Heart left ventricle (tissue), 16 donors: ENCODE data around the gene TET3. TPM values are rescaled to one million over a fixed set of nuclear protein-coding genes. Genes with fewer than 3 reads are reported as not detected.

Experiments
- ATAC-seq, 4 donors: fragments of 200-7000 bp; cut with Tn5 transposase; one replicate each; pipeline ENCODE4 v1.9.1; 2020 to 2022; ENCODE audit warnings: moderate library complexity in 4 of 4, mild to moderate bottlenecking in 3 of 4, moderate number of reproducible peaks in 1 of 4
- DNase-seq, 5 donors: peaks; one replicate each; pipeline ENCODE4 v3.0.0-alpha.2; 2020
- H3K27ac ChIP-seq, 12 donors: fragments of 200-600 bp; sonication (generic) in 4 of 12; one replicate each; pipeline versions ENCODE4 v1.5.0 to v1.8.0; 2016 to 2022; ENCODE audit warnings: mild to moderate bottlenecking in 2 of 12
- H3K27me3 ChIP-seq, 9 donors: fragments of 200-600 bp; sonication (generic) in 2 of 9; one replicate each; pipeline versions ENCODE4 v1.5.1 to v1.8.0; 2016 to 2022; ENCODE audit warnings: mild to moderate bottlenecking in 3 of 9
- H3K36me3 ChIP-seq, 9 donors: fragments of 200-600 bp; sonication (generic) in 2 of 9; one replicate each; pipeline versions ENCODE4 v1.5.0 to v1.8.0; 2018 to 2022; ENCODE audit warnings: mild to moderate bottlenecking in 2 of 9
- H3K4me1 ChIP-seq, 12 donors: fragments of 200-600 bp; sonication (generic) in 4 of 12; one replicate each; pipeline versions ENCODE4 v1.5.0 to v1.8.0; 2016 to 2022; ENCODE audit warnings: mild to moderate bottlenecking in 3 of 12
- H3K4me3 ChIP-seq, 12 donors: fragments of 200-600 bp; sonication (generic) in 4 of 12; one replicate each; pipeline versions ENCODE4 v1.5.0 to v1.8.0; 2017 to 2022; ENCODE audit warnings: mild to moderate bottlenecking in 9 of 12, moderate library complexity in 4 of 12
- H3K9me3 ChIP-seq, 12 donors: fragments of 200-600 bp; sonication (generic) in 4 of 12; one replicate each; pipeline versions ENCODE4 v1.5.0 to v1.8.0; 2016 to 2022; ENCODE audit warnings: mild to moderate bottlenecking in 1 of 12
- CTCF ChIP-seq, 12 donors: fragments of 200-600 bp; sonication (generic) in 4 of 12; IDR thresholded peaks; one replicate each; pipeline versions ENCODE4 v1.5.0 to v1.8.0; 2018 to 2022; ENCODE audit warnings: antibody characterized with exemption in 12 of 12, mild to moderate bottlenecking in 5 of 12
- POLR2A ChIP-seq, 2 donors: fragments of 450-650 bp; IDR thresholded peaks; one replicate each; pipeline ENCODE4 v1.6.1; 2017; ENCODE audit warnings: antibody characterized with exemption in 2 of 2, mild to moderate bottlenecking in 2 of 2, moderate library complexity in 2 of 2
- WGBS, 4 donors: extraction: QIAGEN DNeasy Blood & Tissue Kit in 2 of 4; methylation state at CpG; one replicate each; pipeline versions ENCODE4 v1.1.5 to v1.1.7; 2013 to 2018; 5-methylcytosine and 5-hydroxymethylcytosine counted together
- intact Hi-C, 10 donors: fragments of 100-400 bp; cut with DNase I; formaldehyde crosslinking; loops; one replicate each; pipeline versions ENCODE4 v1.11.1 to v1.14.2; 2022
- polyA plus RNA-seq, 2 donors: library from polyadenylated mRNA; stranded (reverse); fragments of 200-250 nt; gene quantifications; one replicate each; pipeline ENCODE4 v1.2.3, GENCODE V29; 2013
- total RNA-seq, 9 donors: library from RNA; depleted of rRNA in 2 of 9; stranded (reverse); fragments of >200 nt in 2 of 9; fragmentation: NEBNext Ultra II Directional in 3 of 9; extraction: Animal tissue kit (Norgen Biotek cat#: 25700) in 3 of 9; gene quantifications; one replicate each; pipeline versions ENCODE4 v1.1.0 to v1.2.4, GENCODE V29; 2016 to 2023
- donor health status: ischemic (EF 13 %, LVEDD 7.1; RV severe dilation, severe dysfunction).
- donor health status: healthy with polysubstance abuse.
- donor health status: DM: no; HTN: yes; CAD: no.
- donor health status: DM: no; HTN: no; CAD: no.
- donor health status: ischemic (EF 25% LVEDD 6.9; RV normal size, moderate dysfunction).
- donor health status: ischemic (EF 25% LVEDD 5.7; RV mildly dilated, moderate dysfunction).
- donor health status: healthy.
- donor health status: DM: yes; HTN: yes; CAD: no.
- donor health status: ischemic (EF 35%, LVEDD 5.7; RV mildly dilated, moderate dysfunction).
- donor health status: nonischemic (EF 11% LVEDD 7.7; RV severe dilation, severe dysfunction).
- donor health status: DM: yes; HTN: yes; CAD: no.
- donor health status: PGD.
- donor health status: ischemic (EF 29% LVEDD 5.4; RV normal size, mild dysfunction).
- donor health status: nonischemic (EF 23%, LVEDD 6.1; RV moderate dilation, normal function).

Gene TET3
- total and polyA plus RNA-seq, 11 donors: 1.2 to 12.6 (median 2.5) TPM

GRCh38 chr2:73987109-73987947 is 2.6 kb downstream of the TET3 start:
- no peaks in the 10 kb centered on the region for H3K27me3 ChIP-seq
- peaks cover 0 to 10% (median 0%) of the 10 kb centered on the region in 9 donors for H3K36me3 ChIP-seq
- 34 to 43% (median 41%) methylated on average over 24 of the region's 24 CpGs for WGBS, 4 donors
- peak overlapping the region in 9 of 12 donors; percentile 12 to 70 (median 22) for H3K4me3 ChIP-seq
- peak in 4 of 5 donors; percentile 48 to 76 (median 62) for DNase-seq
- peak; percentile 66 to 82 (median 74) for ATAC-seq
- intact Hi-C loops: loop anchor here in 5 of 10 donors (5.0 to 10.0 kb wide), 5 partner anchors 60 to 163 kb away; partner anchors contain the start of genes STAMBP (in 4 of the 5) and DGUOK (in 3 of the 5)
- TF ChIP-seq CTCF (IDR thresholded peaks at IDR 0.05) (peak; percentile 24 to 61 (median 36)), POLR2A (IDR thresholded peaks at IDR 0.05) (no peak)
- no peaks in the 10 kb centered on the region for H3K9me3 ChIP-seq
- H3K27ac ChIP-seq: peak overlapping the region in 1 of 12 donors; percentile 53
- peaks cover 0 to 66% (median 35%) of the 10 kb centered on the region in 12 donors for H3K4me1 ChIP-seq

GRCh38 chr2:73987948-73988700 is 3.4 kb downstream of the TET3 start:
- TF ChIP-seq CTCF (IDR thresholded peaks at IDR 0.05): no peak
- TF ChIP-seq POLR2A (IDR thresholded peaks at IDR 0.05): no peak
- WGBS, 4 donors: 58 to 66% (median 62%) methylated on average over 10 of the region's 10 CpGs
- DNase-seq: no peak
- intact Hi-C loops: loop anchor here in 5 of 10 donors (5.0 to 10.0 kb wide), 5 partner anchors 61 to 163 kb away; partner anchors contain the start of genes STAMBP (in 4 of the 5) and DGUOK (in 3 of the 5)
- Histone ChIP-seq H3K27me3 (no peaks in the 10 kb centered on the region), H3K4me1 (peaks cover 0 to 65% (median 33%) of the 10 kb centered on the region in 12 donors), H3K4me3 (peak overlapping the region in 9 of 12 donors; percentile 12 to 70 (median 22)), H3K9me3 (no peaks in the 10 kb centered on the region), H3K27ac (peak overlapping the region in 1 of 12 donors; percentile 53), H3K36me3 (peaks cover 0 to 10% (median 0%) of the 10 kb centered on the region in 9 donors)
- no peak for ATAC-seq

- no peak overlapping the region for H3K4me3 ChIP-seq
- no peak for ATAC-seq
- intact Hi-C loops: loop anchor here in 5 of 10 donors (5.0 to 10.0 kb wide), 5 partner anchors 63 to 165 kb away; partner anchors contain the start of genes STAMBP (in 4 of the 5) and DGUOK (in 3 of the 5)
- H3K9me3 ChIP-seq: no peaks in the 10 kb centered on the region
- WGBS, 4 donors: 96 to 99% (median 97%) methylated on average over 2 of the region's 2 CpGs
- H3K4me1 ChIP-seq: peaks cover 0 to 71% (median 23%) of the 10 kb centered on the region in 12 donors
- H3K27me3 ChIP-seq: no peaks in the 10 kb centered on the region
- H3K27ac ChIP-seq: no peak overlapping the region
- no peak for TF ChIP-seq POLR2A (IDR thresholded peaks at IDR 0.05)
- no peak for DNase-seq
- H3K36me3 ChIP-seq: peaks cover 0 to 10% (median 0%) of the 10 kb centered on the region in 9 donors
Measured at GRCh38 chr2:73989972-73990371, 5.3 kb downstream of the TET3 start.

- Histone ChIP-seq H3K27me3 (no peaks in the 10 kb centered on the region), H3K27ac (no peak overlapping the region), H3K36me3 (peaks cover 0 to 10% (median 0%) of the 10 kb centered on the region in 9 donors), H3K9me3 (no peaks in the 10 kb centered on the region), H3K4me3 (no peak overlapping the region), H3K4me1 (peaks cover 0 to 71% (median 23%) of the 10 kb centered on the region in 12 donors)
- 98 to 100% (median 99%) methylated on average over 1 of the region's 1 CpG for WGBS, 4 donors
- DNase-seq: no peak
- intact Hi-C loops: no loop called here
- no peak for TF ChIP-seq POLR2A (IDR thresholded peaks at IDR 0.05)
- no peak for TF ChIP-seq CTCF (IDR thresholded peaks at IDR 0.05)
- no peak for ATAC-seq
Measured at GRCh38 chr2:73990531-73990930, 5.8 kb downstream of the TET3 start.
